Mucosa of stomach (tissue), 1 donor: ENCODE measurements around the gene STEAP1B.

Experiments
- H3K27me3 ChIP-seq: one replicate; pipeline ENCODE4 v1.7.0; 2013; ENCODE audit warnings: mild to moderate bottlenecking, low read length; ENCODE audit not compliant: control insufficient read depth, insufficient read depth
- H3K36me3 ChIP-seq: one replicate; pipeline ENCODE4 v1.7.0; 2013; ENCODE audit warnings: low read length; ENCODE audit not compliant: control insufficient read depth, insufficient read depth
- H3K4me1 ChIP-seq: one replicate; pipeline ENCODE4 v1.7.0; 2013; ENCODE audit warnings: mild to moderate bottlenecking, low read length; ENCODE audit not compliant: control insufficient read depth, insufficient read depth
- H3K4me3 ChIP-seq: one replicate; pipeline ENCODE4 v1.7.0; 2013; ENCODE audit warnings: low read length
- H3K9ac ChIP-seq: one replicate; pipeline ENCODE4 v1.7.0; 2013; ENCODE audit warnings: mild to moderate bottlenecking, low read length, moderate library complexity
- H3K9me3 ChIP-seq: one replicate; pipeline ENCODE4 v1.7.0; 2013; ENCODE audit warnings: mild to moderate bottlenecking, low read length, moderate library complexity; ENCODE audit not compliant: control insufficient read depth
- donor health status: Pancreatic carcinoma.

STEAP1B gene

DNA sequence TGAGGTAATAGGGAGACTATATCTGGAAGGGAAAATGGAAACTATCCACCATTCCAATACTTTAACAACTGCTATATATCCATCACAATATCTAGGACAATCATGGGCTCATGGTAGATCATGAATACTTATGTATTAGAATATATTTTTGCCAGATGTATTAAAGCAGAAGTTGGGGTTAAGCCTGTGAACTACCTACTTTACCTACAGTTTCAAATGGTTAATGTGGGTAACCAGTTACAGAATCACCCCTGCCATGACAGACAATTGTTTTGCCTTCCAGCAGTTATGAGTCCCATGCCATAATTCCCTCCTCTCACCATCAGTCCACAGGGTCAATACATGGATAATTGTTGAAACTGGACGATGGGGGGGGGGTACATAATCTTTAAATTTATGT, 113.1 kb downstream of the STEAP1B start:
- Histone ChIP-seq H3K4me1 (no peaks in the 10 kb centered on the region), H3K36me3 (no peaks in the 10 kb centered on the region), H3K9ac (no peak overlapping the region), H3K27me3 (no peaks in the 10 kb centered on the region), H3K4me3 (no peak overlapping the region), H3K9me3 (no peaks in the 10 kb centered on the region)

DNA sequence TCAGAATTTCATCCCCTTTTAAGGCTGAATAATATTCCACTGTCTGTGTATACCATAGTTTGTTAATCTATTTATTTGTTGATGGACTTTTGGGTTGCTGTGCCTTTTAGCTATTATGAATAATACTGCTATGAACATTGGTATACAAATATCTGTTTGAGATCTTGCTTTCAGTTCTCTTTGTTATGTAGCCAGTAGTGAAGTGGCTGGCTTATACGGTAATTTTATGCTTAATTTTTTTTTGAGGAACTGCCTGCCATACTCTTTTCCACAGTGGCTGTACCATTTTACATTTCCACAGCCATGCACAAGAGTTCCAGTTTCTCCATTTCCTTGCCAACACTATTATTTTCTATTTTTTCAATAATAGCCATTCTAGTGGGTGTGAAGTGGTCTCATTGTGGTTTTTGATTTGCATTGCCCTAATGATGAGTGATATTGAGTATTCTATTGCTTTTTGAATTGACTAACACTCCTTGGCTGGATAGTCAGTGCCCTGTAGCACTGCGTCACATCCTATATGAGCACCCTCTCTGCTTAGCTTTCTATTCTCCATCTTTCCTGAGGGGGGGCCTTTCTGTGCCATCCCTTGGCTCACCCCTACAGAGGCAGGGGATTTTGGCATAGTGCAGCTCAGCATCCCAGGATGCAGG, 113.7 kb downstream of the STEAP1B start:
- Histone ChIP-seq H3K4me1 (no peaks in the 10 kb centered on the region), H3K4me3 (no peak overlapping the region), H3K9me3 (no peaks in the 10 kb centered on the region), H3K9ac (no peak overlapping the region), H3K36me3 (no peaks in the 10 kb centered on the region), H3K27me3 (no peaks in the 10 kb centered on the region)

DNA sequence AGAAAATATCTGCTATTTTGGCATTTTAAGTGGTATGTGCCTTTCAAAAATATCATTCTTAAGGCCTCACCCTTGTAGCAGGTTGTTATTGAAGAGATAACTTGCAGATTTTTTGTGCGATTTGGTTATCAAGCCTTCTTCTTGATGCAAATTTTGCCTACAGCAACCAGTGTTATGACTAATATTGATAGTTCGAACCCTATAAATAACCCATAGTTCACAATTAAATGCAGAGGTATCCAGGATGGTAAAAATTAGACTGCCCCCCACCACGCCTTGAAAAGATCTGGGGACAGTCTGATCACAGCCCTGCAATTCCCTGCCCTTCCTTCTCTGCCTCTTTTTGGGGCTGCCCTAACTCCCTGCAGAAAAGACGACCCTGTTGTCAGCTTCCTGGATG, 114.7 kb downstream of the STEAP1B start:
- Histone ChIP-seq H3K9me3 (no peaks in the 10 kb centered on the region), H3K9ac (no peak overlapping the region), H3K27me3 (no peaks in the 10 kb centered on the region), H3K4me1 (no peaks in the 10 kb centered on the region), H3K4me3 (no peak overlapping the region), H3K36me3 (no peaks in the 10 kb centered on the region)

DNA sequence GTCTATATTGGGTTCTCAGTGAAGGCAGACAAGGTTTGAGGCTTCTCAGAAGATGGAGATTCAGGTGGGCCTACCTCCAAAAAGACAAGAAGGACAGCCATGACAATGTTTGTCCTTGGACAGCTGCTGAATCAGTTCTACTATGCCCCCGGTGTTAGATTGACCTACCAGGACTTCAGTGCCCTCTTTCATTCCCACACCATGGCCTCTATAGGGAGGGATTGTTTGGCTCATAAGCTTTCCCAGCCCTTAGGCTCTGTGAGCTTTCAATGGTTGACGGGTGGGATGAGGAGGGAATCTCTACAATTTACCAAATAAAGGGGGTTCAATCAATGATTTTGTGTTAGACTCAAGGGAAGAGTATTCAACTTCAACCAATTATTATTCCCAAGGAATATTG, 119.7 kb downstream of the STEAP1B start:
- H3K4me3 ChIP-seq = no peak overlapping the region
- no peak overlapping the region for H3K9ac ChIP-seq
- no peaks in the 10 kb centered on the region for H3K27me3 ChIP-seq
- peaks cover 18% of the 10 kb centered on the region for H3K4me1 ChIP-seq
- no peaks in the 10 kb centered on the region for H3K36me3 ChIP-seq
- H3K9me3 ChIP-seq = no peaks in the 10 kb centered on the region

- no peak overlapping the region for H3K9ac ChIP-seq
- H3K36me3 ChIP-seq = no peaks in the 10 kb centered on the region
- no peaks in the 10 kb centered on the region for H3K9me3 ChIP-seq
- peaks cover 29% of the 10 kb centered on the region for H3K4me1 ChIP-seq
- no peaks in the 10 kb centered on the region for H3K27me3 ChIP-seq
- H3K4me3 ChIP-seq = no peak overlapping the region
Observed at GRCh38 chr7:22378199-22378980, 121.6 kb downstream of the STEAP1B start.

- no peak overlapping the region for H3K9ac ChIP-seq
- H3K4me1 ChIP-seq = peaks cover 36% of the 10 kb centered on the region
- H3K4me3 ChIP-seq = no peak overlapping the region
- H3K27me3 ChIP-seq = no peaks in the 10 kb centered on the region
- no peaks in the 10 kb centered on the region for H3K9me3 ChIP-seq
- H3K36me3 ChIP-seq = no peaks in the 10 kb centered on the region
Observed at GRCh38 chr7:22377703-22378102, 122.3 kb downstream of the STEAP1B start.

- H3K9ac ChIP-seq = no peak overlapping the region
- no peaks in the 10 kb centered on the region for H3K36me3 ChIP-seq
- no peaks in the 10 kb centered on the region for H3K9me3 ChIP-seq
- H3K4me1 ChIP-seq = peaks cover 40% of the 10 kb centered on the region
- H3K27me3 ChIP-seq = no peaks in the 10 kb centered on the region
- H3K4me3 ChIP-seq = no peak overlapping the region
Observed at GRCh38 chr7:22375359-22376048, 124.5 kb downstream of the STEAP1B start.

DNA sequence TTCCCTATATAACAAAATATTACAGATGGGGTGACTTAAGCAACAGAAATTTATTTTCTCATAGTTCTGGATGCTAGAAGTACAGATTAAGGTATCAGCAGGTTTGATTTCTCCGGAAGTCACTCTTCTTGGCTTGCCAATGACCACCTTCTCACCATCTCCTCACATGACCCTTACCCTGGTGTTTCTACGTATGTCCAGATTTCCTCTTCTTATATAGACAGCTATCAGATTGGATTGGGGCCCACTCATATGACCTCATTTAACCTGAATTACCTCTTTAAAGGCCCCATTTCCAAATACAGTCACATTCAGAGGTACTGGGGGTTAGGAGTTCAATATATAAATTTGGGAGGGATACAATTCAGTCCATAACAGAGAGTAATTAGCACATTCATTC, 126.1 kb downstream of the STEAP1B start:
- Histone ChIP-seq H3K9me3 (no peaks in the 10 kb centered on the region), H3K4me3 (no peak overlapping the region), H3K36me3 (no peaks in the 10 kb centered on the region), H3K27me3 (no peaks in the 10 kb centered on the region), H3K9ac (no peak overlapping the region), H3K4me1 (peaks cover 40% of the 10 kb centered on the region)

DNA sequence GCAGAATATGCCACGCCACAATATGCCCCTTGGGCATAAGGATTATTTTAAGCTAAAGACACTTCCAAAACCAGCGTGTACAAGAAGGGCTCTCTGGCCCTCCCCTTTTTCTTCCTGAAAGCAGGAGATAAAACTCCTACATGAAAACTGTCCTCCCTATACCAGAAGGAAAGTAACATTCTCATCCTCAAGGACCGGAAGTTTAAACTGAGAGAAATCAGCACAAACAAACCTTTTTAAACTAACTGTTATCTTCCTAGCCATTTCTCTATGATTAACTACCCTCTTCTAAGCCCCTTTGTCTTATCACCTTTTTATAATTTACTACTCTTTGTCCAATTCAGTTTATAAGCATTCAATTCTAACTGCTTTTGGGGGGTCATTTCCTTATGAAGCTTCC, 126.6 kb downstream of the STEAP1B start:
- Histone ChIP-seq H3K9ac (peak overlapping the region; percentile 18), H3K9me3 (no peaks in the 10 kb centered on the region), H3K4me1 (peaks cover 37% of the 10 kb centered on the region), H3K36me3 (no peaks in the 10 kb centered on the region), H3K27me3 (no peaks in the 10 kb centered on the region), H3K4me3 (no peak overlapping the region)

DNA sequence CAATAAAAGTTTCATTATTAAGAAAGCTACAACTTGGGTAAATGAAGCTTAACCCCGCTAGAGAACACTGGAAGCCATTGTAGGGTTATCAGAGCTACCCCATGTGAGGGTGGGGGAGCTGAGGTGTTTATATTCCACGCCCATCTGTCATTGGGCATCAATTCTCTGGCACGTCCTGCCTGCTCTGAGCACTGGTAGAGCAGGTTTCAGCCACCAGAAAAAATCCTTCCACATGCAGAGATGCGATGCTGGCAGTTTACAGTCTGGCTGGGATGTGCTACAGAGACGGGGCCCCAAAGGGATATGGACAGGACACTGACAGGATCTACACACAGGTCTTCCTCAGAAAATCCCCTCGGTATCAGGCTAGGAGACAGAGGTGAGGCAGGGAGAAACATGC, 127.1 kb downstream of the STEAP1B start:
- H3K36me3 ChIP-seq = no peaks in the 10 kb centered on the region
- no peaks in the 10 kb centered on the region for H3K9me3 ChIP-seq
- H3K9ac ChIP-seq = peak overlapping the region; percentile 18
- H3K4me1 ChIP-seq = peaks cover 33% of the 10 kb centered on the region
- no peak overlapping the region for H3K4me3 ChIP-seq
- no peaks in the 10 kb centered on the region for H3K27me3 ChIP-seq

- Histone ChIP-seq H3K36me3 (no peaks in the 10 kb centered on the region), H3K4me3 (no peak overlapping the region), H3K27me3 (no peaks in the 10 kb centered on the region), H3K9me3 (no peaks in the 10 kb centered on the region), H3K9ac (no peak overlapping the region), H3K4me1 (peaks cover 29% of the 10 kb centered on the region)
Observed at GRCh38 chr7:22371878-22372277, 128.1 kb downstream of the STEAP1B start.
